HG02588 (cell line): Measurements from ENCODE around the gene HDAC4.
A peak's percentile ranks its signal among the peaks of the same experiment; 100 is the strongest.

ENCODE experiments used
- ATAC-seq: cut with Tn5 transposase; IDR thresholded peaks from one replicate; pipeline ENCODE4 v1.9.1; 2021; ENCODE audit warnings: mild to moderate bottlenecking, moderate library complexity; ENCODE audit not compliant: unreplicated experiment

Gene HDAC4

GRCh38 chr2:239259603-239260298 is 141.1 kb downstream of the HDAC4 start:
- no peak for ATAC-seq

- no peak for ATAC-seq
These were observed 141.6 kb downstream of the HDAC4 start for GRCh38 chr2:239259173-239259572.

GRCh38 chr2:239258248-239258647 is 142.6 kb downstream of the HDAC4 start:
- no peak for ATAC-seq

GRCh38 chr2:239257511-239257937 is 143.3 kb downstream of the HDAC4 start:
- no peak for ATAC-seq

GRCh38 chr2:239256350-239256743 is 144.5 kb downstream of the HDAC4 start:
- ATAC-seq, result no peak

- no peak for ATAC-seq
These were observed 145.0 kb downstream of the HDAC4 start for GRCh38 chr2:239255628-239256349.

GRCh38 chr2:239255218-239255617 is 145.6 kb downstream of the HDAC4 start:
- no peak for ATAC-seq

- ATAC-seq, result no peak
These were observed 147.0 kb downstream of the HDAC4 start for GRCh38 chr2:239253701-239254436.

- peak; percentile 66 for ATAC-seq
These were observed 147.6 kb downstream of the HDAC4 start for GRCh38 chr2:239253264-239253663.

GRCh38 chr2:239252801-239253200 is 148.0 kb downstream of the HDAC4 start:
- ATAC-seq, result no peak

- no peak for ATAC-seq
These were observed 148.4 kb downstream of the HDAC4 start for GRCh38 chr2:239252393-239252792.

- ATAC-seq, result no peak
These were observed 148.8 kb downstream of the HDAC4 start for GRCh38 chr2:239251971-239252370.

GRCh38 chr2:239250216-239251081 is 150.4 kb downstream of the HDAC4 start:
- no peak for ATAC-seq

GRCh38 chr2:239249776-239250175 is 151.0 kb downstream of the HDAC4 start:
- no peak for ATAC-seq

- ATAC-seq, result no peak
These were observed 151.8 kb downstream of the HDAC4 start for GRCh38 chr2:239249048-239249447.

- no peak for ATAC-seq
These were observed 153.2 kb downstream of the HDAC4 start for GRCh38 chr2:239247401-239248245.

- no peak for ATAC-seq
These were observed 154.1 kb downstream of the HDAC4 start for GRCh38 chr2:239246723-239247122.

GRCh38 chr2:239245872-239246721 is 154.7 kb downstream of the HDAC4 start:
- no peak for ATAC-seq

- ATAC-seq, result no peak
These were observed 155.7 kb downstream of the HDAC4 start for GRCh38 chr2:239245107-239245506.
